ENCODE results near the gene POU1F1. TPM values are rescaled to one million over a fixed set of nuclear protein-coding genes. Genes with fewer than 3 reads are reported as not detected.

POU1F1 gene
- polyA plus RNA-seq: 0.18 and 0.54 TPM in 2 replicates

GRCh38 chr3:87276484-87276883 lies at the start of gene POU1F1:
TSS of gene POU1F1 (minus strand) at chr3:87276584. CDS start at chr3:87276462, 122 bp downstream.

GRCh38 chr3:87227104-87227834 lies 49.1 kb downstream of the POU1F1 start, which contains the start of gene CHMP2B:
TSS of gene CHMP2B (plus strand) at chr3:87227309. CDS start at chr3:87227523, 214 bp downstream.

Other genes starting within 250 kb of the POU1F1 start
- gene CHMP2B, start 49.3 kb downstream of the POU1F1 start, polyA plus RNA-seq: 47.3 and 69.6 TPM in 2 replicates